Right ventricle myocardium inferior (tissue), 1 donor: ENCODE results near the gene TCERG1L. TPM values are rescaled to one million over a fixed set of nuclear protein-coding genes. Genes with fewer than 3 reads are reported as not detected.
"Not testable (repeated sequence)": the region's sequence is repeated elsewhere in the genome, so short reads cannot be mapped to it uniquely, and the experiment has no call there.

Source experiments
- ATAC-seq: fragments of 200-7000 bp; cut with Tn5 transposase; one replicate; pipeline ENCODE4 v1.9.1; 2020; ENCODE audit warnings: mild to moderate bottlenecking, moderate library complexity
- DNase-seq: peaks from one replicate; pipeline ENCODE4 v3.0.0; 2021; ENCODE audit errors: missing footprints
- intact Hi-C: fragments of 100-400 bp; cut with DNase I; formaldehyde crosslinking; loops from one replicate; pipeline ENCODE4 v1.11.0; 2022
- total RNA-seq: library from RNA; stranded (reverse); fragmentation: NEBNext Ultra II Directional; extraction: Animal tissue kit (Norgen Biotek cat#: 25700); gene quantifications from one replicate; pipeline ENCODE4 v1.2.1, GENCODE V29; 2021
- donor health status: DM: no; HTN: yes; CAD: no; lungs with severe emphysema.

Gene TCERG1L
- total RNA-seq, 1 donor from 2014 or later, result not detected

DNA sequence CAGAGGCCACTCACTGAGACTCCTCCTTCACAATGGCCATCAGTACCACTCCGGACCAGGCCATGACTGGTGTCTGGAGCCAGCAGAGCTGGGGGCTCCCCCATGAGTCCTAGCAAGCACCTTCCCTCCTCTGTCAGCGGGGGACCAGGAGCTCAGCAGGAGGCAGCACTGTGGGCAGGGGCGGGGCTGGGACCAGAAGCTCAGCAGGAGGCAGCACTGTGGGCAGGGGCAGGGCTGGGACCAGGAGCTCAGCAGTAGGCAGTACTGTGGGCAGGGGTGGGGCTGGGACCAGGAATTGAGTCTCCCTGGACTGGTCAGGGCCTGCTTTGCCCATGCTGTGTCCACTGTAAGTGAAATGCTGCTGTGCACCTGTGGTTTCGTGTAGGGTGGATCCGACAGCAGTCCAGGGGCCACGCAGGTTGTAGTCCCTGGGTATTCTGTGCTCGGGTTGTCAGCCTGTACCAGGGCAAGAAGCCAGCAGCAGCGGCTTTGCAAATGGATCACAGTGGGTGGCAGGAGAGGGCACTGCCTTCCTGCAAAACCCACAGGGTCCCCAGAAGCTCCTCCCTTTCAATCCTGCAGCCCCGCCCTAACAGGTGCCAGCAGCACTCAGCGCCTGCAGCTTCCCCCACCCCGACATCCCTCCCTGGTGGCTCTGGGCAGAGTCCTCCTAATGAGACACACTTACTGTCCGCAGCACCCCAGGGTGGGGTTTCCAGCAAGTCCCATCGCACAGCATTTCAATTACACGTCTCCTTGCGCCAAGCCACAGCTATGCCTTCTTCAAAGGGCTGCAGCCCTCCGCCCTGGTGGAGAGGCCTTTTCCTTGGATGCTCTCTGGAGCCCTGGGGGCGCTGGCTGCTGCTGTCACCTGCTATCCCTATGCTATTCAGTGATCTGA, 220.5 kb downstream of the TCERG1L start:
- intact Hi-C loops, result no loop called here
- ATAC-seq, result no peak
- DNase-seq, result peak; percentile 67

DNA sequence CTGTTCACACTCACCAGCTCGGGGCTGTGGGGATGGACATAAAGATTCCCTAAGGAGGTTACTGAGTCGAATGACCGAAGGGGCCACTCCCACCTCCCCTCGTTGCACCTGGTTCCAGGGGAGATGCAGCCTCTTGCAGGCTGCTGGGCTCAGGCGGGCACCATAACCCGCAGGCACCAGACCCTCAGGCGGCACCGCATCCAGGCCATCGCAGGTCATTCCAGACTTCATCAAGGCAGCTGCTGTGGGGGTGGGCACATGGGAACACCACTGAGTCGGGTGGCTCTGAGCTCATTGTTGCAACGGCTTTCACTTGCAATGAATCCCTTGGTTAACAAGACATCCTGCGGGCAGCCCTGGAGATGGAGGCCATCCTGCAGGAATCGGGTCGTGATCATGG, 221.7 kb downstream of the TCERG1L start:
- no peak for ATAC-seq
- intact Hi-C loops, result no loop called here

DNA sequence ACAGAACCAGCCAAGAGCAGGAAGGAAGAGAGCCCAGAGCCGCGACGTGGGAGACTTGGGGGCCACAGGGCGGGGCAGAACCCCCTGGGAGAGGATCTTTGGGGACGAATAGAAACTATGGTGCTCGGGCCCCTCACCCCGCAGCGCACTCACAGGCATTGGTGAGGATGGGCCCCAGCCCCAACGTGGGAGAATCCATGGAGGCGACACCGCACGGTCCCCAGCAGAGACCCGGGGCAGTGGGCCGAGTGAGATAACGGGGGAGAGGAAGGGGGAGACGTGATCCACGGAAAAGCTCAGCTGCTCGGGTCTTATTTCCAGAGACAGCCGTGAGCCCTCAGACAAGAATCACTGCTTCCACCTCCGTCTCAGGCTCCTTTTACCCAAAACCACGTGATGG, 222.4 kb downstream of the TCERG1L start:
- DNase-seq, result peak; percentile 25
- no peak for ATAC-seq
- intact Hi-C loops, result no loop called here

More for the DNA sequence above, 221.7 kb downstream of the TCERG1L start:
- DNase-seq, result peak; percentile 9

DNA sequence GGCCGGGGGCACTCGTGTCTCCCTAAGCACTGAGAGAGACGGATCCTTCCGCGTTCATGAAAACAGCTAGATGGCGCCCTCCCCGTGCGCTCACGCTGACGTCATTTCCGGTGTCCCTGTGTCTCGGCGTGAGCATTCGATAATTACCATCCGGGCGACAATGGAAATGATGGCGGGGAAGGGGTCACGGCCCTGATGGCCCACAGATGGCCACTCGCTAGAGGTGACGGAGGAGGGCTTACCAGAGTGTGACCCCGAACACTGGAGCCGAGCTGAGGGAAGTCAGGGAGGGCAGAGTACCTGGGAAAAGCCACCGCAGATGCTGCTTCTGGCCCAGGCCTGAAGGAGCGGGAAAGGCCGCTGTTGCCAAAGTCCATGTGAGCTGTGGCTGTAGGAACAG, 222.9 kb downstream of the TCERG1L start:
- peak; percentile 45 for DNase-seq
- no peak for ATAC-seq
- intact Hi-C loops, result no loop called here

DNA sequence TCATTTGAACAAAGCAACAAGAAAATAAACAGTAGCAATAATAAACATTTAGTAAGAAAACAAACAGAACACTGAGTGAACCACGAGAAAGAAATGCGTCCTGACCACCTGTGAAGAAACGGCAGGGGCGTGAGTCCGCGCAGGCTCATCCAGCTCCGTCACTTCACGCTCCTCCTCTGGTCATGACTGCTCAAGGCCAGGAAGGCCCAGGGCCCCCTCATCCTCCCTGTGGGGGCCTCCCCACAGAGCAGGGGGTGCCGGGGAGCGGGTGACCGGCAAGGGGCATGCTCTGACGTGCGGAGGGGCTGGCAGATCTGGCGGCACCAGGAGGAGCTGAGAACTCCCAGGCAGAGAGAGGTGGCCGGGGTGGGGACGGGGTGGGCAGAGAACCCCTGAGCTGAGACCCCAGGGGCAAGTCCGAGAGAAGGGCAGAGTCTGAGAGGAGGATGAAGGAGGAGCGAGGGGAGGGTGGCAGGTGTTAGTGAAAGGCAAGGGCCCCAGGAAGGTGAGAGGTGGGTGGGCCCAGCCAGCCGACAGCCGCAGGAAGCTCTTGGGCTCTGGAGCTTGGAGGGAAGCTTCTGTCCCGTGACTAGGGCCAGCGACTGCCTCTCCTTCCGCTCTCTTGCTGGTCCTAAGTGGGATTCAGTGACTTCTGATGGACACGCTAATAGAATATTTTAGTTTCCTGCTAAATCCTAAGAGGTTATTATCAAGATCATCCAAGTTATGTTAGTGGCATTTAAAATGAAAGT, 223.9 kb downstream of the TCERG1L start:
- intact Hi-C loops, result no loop called here
- ATAC-seq (no peak), DNase-seq (peak; percentile 23)

DNA sequence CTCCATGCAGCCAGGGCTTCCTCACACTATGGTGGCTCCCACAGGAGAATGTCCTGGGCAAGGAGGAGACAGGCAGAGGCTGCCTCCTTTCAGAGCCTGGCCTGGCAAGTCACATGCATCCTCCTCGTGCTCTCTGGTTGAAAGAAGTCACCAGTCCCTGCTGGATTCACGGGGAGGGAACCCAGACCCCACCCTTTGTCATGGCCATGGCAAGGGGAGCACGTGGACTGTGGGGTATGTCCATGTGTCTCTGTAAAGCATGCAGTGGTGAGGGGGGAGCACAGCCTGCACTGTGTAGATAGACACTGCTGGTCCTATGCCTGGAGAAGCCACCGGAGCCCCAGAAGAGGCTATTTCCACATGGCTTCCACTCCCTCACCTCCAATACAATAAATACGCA, 225.0 kb downstream of the TCERG1L start:
- ATAC-seq (no peak), DNase-seq (no peak)
- intact Hi-C loops, result no loop called here

DNA sequence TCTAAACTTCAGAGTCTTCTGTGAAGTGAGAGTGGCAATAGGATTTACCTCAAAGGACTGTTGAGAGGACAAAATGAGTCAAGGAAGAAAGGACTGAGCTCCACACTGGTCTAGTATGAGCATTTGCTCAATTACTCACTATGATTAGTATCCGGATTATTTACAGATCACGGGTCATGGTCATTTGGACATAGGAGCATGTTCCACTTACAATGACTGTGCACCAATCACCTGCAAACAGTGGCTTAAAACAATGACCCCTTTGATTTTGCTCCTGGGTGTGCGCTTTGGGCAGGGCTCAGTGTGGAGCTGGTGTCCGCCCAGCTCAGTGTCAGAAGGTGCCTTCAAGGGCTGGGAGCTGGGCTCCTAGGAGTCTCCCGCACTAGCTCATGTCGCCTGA, 225.4 kb downstream of the TCERG1L start:
- DNase-seq (no peak), ATAC-seq (no peak)
- intact Hi-C loops, result no loop called here

DNA sequence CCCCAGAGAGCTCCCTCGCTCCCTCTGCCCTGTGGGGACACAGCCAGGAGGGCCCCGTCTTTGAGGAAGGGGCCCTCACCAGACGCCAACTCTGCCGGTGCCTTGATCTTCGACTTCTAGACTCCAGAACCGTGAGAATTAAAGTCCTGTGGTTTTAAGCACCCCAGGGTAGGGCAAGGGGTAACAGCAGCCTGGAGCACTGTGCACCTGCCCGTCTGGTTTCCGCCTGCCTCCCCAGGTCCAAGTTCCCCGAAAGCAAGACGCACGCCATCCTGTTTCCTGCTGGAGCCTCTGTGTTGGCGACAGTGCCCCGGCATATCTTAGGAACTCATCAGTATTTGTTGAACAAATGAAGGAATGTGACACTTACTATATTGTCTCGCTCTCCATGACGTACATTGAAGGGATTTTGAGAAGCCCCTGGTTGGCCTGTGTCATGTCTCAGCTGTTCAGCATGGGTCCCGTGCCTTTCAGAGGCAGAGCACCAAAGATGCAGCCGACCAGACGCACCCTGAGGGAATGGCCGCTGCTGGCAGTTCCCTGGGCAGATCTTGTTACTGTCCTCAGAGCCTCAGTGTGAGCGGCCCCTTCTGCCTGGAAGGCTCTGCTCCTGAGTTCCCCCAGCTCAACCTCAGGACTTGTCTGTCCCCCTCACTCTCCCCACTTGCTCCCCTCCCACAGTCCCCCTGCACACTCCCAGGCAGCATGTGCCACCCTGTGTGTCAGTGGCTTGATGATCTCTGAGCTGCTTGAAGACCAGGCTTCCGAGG, 226.2 kb downstream of the TCERG1L start:
- DNase-seq (peak; percentile 21), ATAC-seq (no peak)
- intact Hi-C loops, result no loop called here

DNA sequence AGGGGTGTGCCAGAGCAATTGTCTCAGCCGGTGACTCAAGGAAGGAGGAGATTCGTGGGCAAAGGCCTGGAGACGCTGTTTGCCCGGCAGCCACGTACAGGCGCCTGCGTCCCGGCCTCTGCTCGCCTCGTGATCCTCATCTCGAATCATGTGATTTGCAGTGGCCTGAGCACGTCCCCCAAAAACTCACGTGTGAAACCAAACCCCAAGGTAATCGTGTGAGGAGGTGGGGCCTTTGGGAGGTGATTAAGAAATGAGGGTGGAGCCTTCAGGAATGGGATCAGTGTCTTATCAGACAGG, 226.8 kb downstream of the TCERG1L start:
- DNase-seq (peak; percentile 27), ATAC-seq (no peak)
- intact Hi-C loops, result no loop called here

DNA sequence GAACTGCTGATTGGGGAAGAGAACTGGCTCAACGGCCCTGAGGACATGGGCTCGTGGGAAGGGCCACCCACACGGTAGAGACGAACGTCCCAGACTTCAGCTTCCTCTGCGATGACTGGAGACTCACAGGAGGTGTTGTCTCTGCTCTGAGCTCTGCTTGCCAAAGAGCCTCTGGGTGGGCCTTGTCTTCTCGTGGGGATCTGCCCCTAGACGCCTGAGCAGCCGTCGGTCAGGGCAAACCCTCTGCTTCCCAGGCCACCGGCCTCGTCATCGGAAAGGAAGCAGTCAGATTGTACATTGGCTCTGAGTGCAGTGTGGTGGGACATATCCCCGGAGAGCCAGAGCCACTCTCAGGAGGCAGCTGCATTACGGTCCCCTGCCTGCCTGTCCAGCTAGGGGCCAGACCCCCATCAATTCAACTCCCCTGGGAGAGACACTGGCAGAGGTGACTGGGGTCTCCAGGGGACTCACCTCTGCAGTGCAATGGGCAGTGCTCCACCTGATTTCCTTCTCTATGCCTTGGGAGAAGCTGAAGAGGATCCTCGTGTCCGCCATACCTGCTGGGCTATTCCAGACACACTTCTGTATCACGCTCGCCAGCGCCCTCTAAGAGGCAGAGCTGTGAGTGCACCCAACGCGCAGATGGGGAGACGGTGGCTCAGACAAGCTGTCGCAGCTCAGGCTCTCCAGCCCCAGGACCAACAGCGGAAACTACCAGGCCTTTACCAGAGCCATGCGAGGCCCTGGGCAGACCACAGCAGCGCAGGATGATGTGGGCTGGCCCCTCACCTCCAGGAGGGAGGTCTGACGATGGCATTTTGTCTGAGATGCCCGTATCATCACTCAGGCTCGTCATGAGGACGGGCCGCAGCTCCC, 227.4 kb downstream of the TCERG1L start:
- no peak for ATAC-seq
- intact Hi-C loops, result no loop called here
- peak; percentile 39 for DNase-seq

DNA sequence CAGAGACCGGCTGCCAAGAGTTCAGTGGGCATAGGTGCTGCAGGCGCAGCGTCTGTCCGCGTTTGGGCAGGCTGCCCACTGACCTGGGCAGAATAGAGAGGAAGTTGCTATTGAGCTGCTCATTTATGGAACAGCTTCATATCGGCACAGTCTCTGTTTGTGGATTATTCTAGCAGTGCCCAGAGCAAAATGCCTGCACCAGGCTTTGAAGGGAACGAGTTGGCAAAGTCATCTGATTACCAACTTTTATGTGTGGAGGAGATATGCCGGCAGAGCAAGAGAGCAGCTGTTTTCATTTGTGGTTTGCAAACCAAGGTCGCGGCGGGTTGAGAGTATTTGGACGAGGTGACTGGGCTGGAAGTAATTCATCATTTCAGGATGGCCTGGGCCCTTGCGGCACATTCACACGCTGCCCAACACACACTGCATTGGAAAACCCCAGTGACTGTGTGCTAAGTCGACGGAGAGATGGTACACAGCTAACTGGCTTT, 228.5 kb downstream of the TCERG1L start:
- intact Hi-C loops, result no loop called here
- ATAC-seq (no peak), DNase-seq (peak; percentile 37)

DNA sequence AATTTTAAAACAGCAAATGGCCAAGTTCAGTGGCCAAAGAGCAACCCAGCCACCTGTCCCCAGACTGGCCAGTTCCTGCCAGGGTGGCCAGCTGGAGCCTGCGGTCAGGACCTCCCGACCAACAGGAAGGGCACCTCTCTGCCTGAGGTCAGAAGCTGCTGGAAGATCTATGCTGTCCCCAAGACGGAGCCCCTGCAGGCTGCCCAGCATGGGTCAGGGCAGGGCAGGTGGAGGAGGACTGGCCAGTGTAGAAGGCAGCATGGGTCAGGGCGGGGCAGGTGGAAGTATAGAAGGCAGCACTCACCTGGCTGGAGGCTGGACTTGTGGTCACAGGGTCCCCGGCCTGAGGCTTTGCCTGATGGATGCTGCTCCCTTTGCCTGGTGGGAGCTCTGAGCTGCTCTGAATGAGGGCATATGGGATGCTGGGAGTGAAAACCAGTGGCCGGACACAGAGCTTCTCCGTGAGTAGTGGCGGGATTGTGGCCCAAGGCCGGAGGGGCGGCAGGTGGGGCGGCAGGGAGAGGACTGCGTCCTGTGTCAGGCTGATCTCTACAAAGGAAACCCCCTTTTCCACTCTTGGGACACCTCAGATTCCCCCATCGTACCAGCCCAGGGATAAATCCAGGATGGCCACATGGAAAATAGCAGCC, 229.2 kb downstream of the TCERG1L start:
- peak; percentile 33 for DNase-seq
- intact Hi-C loops, result no loop called here
- ATAC-seq, result no peak

DNA sequence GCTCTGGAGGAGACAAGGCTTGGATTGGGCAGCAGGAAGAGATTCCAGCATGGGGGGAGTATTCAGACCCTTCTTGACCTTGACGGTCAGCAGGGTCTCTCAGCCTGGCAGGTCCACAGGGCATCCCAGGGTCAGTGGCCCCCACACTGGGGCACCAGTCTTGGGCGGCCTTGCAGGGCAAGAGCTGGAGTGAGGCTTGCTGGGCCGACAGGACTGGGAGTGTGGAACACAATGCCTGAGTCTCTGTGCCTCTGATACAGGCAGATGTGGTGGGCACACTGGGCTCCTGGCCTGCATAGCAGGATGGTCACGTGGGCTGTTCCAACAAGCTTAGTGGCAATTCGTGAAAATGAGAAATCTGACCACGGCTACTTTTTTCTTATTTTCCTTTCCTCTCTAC, 229.7 kb downstream of the TCERG1L start:
- DNase-seq (no peak), ATAC-seq (no peak)
- intact Hi-C loops, result no loop called here

DNA sequence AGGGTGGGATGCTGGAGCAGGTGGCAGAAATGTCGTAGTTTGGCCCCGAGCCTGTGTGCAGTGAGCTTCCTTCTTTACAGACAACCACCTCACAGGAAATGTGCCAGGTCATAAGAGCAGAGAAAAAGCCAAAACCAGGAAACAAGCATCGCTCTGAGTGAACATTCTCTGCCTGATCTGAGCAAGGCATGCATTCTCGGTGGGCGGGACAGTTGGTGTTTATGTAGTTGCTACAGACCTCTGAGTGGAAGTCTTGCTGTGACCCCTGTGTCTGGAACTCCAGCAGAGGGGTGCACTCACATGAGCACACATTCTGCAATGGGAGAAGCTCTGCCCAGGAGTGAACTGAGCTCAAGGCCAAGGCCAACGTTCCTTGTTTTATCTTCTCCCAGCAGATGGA, 230.1 kb downstream of the TCERG1L start:
- ATAC-seq, result no peak
- DNase-seq, result no peak
- intact Hi-C loops, result no loop called here

DNA sequence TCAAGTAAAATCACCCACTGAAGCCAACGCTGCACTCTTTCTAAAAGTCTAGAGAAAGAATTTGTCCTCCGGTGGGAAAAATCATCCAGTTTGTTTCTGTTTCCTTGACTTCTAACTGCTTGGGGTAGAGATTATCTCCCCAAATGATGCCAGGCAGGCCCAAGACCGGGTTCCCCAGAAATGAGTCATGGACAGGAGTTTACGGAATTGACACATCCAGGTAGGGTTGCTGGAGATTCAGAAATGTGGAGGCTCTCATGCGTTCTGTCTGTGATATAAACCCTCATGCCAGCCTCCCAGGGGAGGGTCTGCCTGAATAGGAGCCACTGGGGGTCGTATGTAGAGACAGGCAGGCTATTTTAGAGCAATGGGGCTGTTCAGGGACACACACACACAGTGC, 230.9 kb downstream of the TCERG1L start:
- ATAC-seq, result no peak
- DNase-seq, result peak; percentile 9
- intact Hi-C loops, result no loop called here

DNA sequence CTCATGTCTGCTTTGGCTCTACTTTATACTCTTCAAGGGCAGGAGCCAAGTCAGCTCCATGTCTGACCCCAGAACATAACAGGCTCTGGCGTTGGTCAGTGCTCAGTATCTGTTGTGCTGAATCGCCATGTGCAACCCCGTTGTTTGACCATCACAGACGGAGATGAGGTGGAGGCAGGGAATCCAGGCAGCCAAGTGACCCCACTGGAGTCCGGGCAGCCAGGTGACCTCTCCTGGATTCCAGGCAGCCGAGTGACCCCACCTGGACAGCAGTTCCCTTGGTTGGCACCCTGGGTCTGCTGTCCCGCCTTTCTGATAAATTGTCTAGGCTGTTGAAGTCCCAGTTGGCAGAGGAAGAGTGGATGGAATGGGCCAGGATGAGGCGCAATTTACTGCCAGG, 232.2 kb downstream of the TCERG1L start:
- ATAC-seq (no peak), DNase-seq (peak; percentile 8)
- intact Hi-C loops, result no loop called here

DNA sequence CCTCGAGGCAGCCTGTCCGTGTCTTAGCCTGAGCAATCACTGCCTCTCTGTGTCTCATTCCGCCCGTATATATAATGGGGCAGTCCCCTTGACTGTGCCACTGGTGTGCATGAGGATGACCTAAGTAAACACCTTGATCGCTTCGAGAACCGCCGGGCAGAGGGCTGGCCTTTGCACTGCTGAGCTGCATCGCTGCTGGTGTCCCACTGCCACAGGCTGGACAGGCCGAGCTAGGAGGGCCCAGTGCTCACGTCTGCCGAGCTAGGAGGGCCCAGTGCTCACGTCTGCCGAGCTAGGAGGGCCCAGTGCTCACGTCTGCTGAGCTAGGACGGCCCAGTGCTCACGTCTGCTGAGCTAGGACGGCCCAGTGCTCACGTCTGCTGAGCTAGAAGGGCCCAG, 232.6 kb downstream of the TCERG1L start:
- DNase-seq, result peak; percentile 26
- intact Hi-C loops, ATAC-seq: not testable (repeated sequence)
